HepG2 (cell line): ENCODE data around the gene IRF2. TPM values are rescaled to one million over a fixed set of nuclear protein-coding genes. Genes with fewer than 3 reads are reported as not detected.

ENCODE experiments used
- AHDC1 ChIP-seq: sonication (generic); formaldehyde crosslinking; IDR thresholded peaks from 2 replicates; pipeline ENCODE4 v1.5.1; 2020; ENCODE audit warnings: mild to moderate bottlenecking, missing genetic modification reagents, borderline replicate concordance
- ATF4 ChIP-seq, 2 experiments: fragments of 450-650 bp in 1 of 2; sonication (generic) in 1 of 2; formaldehyde crosslinking; IDR thresholded peaks; 2 replicates each; pipeline versions ENCODE4 v1.5.0 to v1.8.0; 2020 to 2022; ENCODE audit warnings: mild to moderate bottlenecking in 1 of 2, missing genetic modification reagents in 1 of 2
- CREM ChIP-seq, 2 experiments: sonication (generic) in 1 of 2; formaldehyde crosslinking in 1 of 2; IDR thresholded peaks; 2 replicates each; pipeline versions ENCODE4 v1.4.0 to v1.6.1; 2016 to 2020; ENCODE audit warnings: antibody characterized with exemption in 1 of 2, mild to moderate bottlenecking in 1 of 2, missing genetic modification reagents in 1 of 2
- MEIS2 ChIP-seq: sonication (generic); formaldehyde crosslinking; IDR thresholded peaks from 2 replicates; pipeline ENCODE4 v1.9.0; 2021; ENCODE audit warnings: mild to moderate bottlenecking, missing genetic modification reagents
- MIXL1 ChIP-seq: IDR thresholded peaks from 2 replicates; pipeline ENCODE4 v1.6.1; 2016
- MTF1 ChIP-seq: sonication (generic); formaldehyde crosslinking; IDR thresholded peaks from 2 replicates; pipeline ENCODE4 v1.5.0; 2020; ENCODE audit warnings: missing genetic modification reagents
- NR2C2 ChIP-seq: sonication (generic); formaldehyde crosslinking; IDR thresholded peaks from 2 replicates; pipeline ENCODE4 v1.4.0; 2020; ENCODE audit warnings: missing genetic modification reagents, mild to moderate bottlenecking, moderate library complexity, borderline replicate concordance
- POLR2AphosphoS2 ChIP-seq: IDR thresholded peaks from 2 replicates; pipeline ENCODE4 v1.6.1; 2011; ENCODE audit warnings: low read depth, low read length, improper control_type of control experiment
- RARG ChIP-seq: sonication (generic); formaldehyde crosslinking; IDR thresholded peaks from 2 replicates; pipeline ENCODE4 v1.4.0; 2020; ENCODE audit warnings: low read depth, mild to moderate bottlenecking, missing genetic modification reagents
- SNAI1 ChIP-seq: sonication (generic); formaldehyde crosslinking; IDR thresholded peaks from 2 replicates; pipeline ENCODE4 v1.5.0; 2020; ENCODE audit warnings: mild to moderate bottlenecking, missing genetic modification reagents, borderline replicate concordance
- ZBTB20 ChIP-seq: sonication (generic); formaldehyde crosslinking; IDR thresholded peaks from 2 replicates; pipeline ENCODE4 v1.8.1; 2023; ENCODE audit warnings: missing genetic modification reagents, low read depth, mild to moderate bottlenecking, borderline replicate concordance
- ZNF143 ChIP-seq: sonication (generic); formaldehyde crosslinking; IDR thresholded peaks from 2 replicates; pipeline ENCODE4 v1.4.0; 2020; ENCODE audit warnings: missing genetic modification reagents
- ZNF263 ChIP-seq: sonication (generic); formaldehyde crosslinking; IDR thresholded peaks from 2 replicates; pipeline ENCODE4 v1.4.0; 2020; ENCODE audit warnings: missing genetic modification reagents
- ZNF549 ChIP-seq: sonication (generic); formaldehyde crosslinking; IDR thresholded peaks from 2 replicates; pipeline ENCODE4 v1.5.0; 2020; ENCODE audit warnings: missing genetic modification reagents
- ZSCAN5A ChIP-seq: sonication (generic); formaldehyde crosslinking; IDR thresholded peaks from 2 replicates; pipeline ENCODE4 v1.8.0; 2022; ENCODE audit warnings: mild to moderate bottlenecking, missing genetic modification reagents, borderline replicate concordance
- polyA plus RNA-seq, 8 experiments: library from polyadenylated mRNA; depleted of rRNA in 3 of 8; stranded (reverse) in 7 of 8; unstranded in 1 of 8; fragments of >200 nt; fragmentation: Illumina TruSeq in 4 of 8; extraction: Trizol in 4 of 8; gene quantifications; 2 replicates each; pipeline versions ENCODE4 v1.2.1 to v1.2.3, GENCODE V29; 2011 to 2016; ENCODE audit warnings: low read depth in 4 of 8, missing spikeins in 1 of 8, mixed read lengths in 1 of 8; ENCODE audit not compliant: insufficient read depth in 1 of 8
- total RNA-seq, 5 experiments: library from RNA; depleted of rRNA; stranded (reverse); fragments of >200 nt; fragmentation: Illumina TruSeq; extraction: Trizol; gene quantifications; 2 replicates each; pipeline ENCODE4 v1.2.3, GENCODE V29; 2016; ENCODE audit warnings: low read depth in 1 of 5
- TF ChIP-seq, protein P1 (sequence below): sonication (generic); formaldehyde crosslinking; IDR thresholded peaks from 2 replicates; pipeline ENCODE4 v1.5.1; 2020; ENCODE audit warnings: missing genetic modification reagents, mild to moderate bottlenecking, borderline replicate concordance

Gene IRF2
- total and polyA plus RNA-seq, 2 of the 13 experiments (the other 11 are each of a cell fraction or from before 2014, with no cell fraction given), result 15.5 to 28.8 TPM

GRCh38 chr4:184464759-184465454, 9.4 kb downstream of the IRF2 start (continued):
- TF ChIP-seq, protein P1, sequence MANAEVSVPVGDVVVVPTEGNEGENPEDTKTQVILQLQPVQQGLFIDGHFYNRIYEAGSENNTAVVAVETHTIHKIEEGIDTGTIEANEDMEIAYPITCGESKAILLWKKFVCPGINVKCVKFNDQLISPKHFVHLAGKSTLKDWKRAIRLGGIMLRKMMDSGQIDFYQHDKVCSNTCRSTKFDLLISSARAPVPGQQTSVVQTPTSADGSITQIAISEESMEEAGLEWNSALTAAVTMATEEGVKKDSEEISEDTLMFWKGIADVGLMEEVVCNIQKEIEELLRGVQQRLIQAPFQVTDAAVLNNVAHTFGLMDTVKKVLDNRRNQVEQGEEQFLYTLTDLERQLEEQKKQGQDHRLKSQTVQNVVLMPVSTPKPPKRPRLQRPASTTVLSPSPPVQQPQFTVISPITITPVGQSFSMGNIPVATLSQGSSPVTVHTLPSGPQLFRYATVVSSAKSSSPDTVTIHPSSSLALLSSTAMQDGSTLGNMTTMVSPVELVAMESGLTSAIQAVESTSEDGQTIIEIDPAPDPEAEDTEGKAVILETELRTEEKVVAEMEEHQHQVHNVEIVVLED, result no peak
- TF ChIP-seq CREM (IDR thresholded peaks at IDR 0.05) (peak; percentile 64; the same call in 1 of the 2 replicates), CREM (CRISPR knock-in tag; IDR thresholded peaks at IDR 0.05) (no peak), MTF1 (CRISPR knock-in tag) (no peak), ATF4 (CRISPR knock-in tag; IDR thresholded peaks at IDR 0.05) (no peak), SNAI1 (CRISPR knock-in tag) (no peak), POLR2AphosphoS2 (no peak), ZNF549 (no peak), MEIS2 (CRISPR knock-in tag) (peak; percentile 84; the same call in 1 of the 2 replicates), AHDC1 (CRISPR knock-in tag) (peak; percentile 23; the same call in 1 of the 2 replicates), NR2C2 (CRISPR knock-in tag) (peak; percentile 69), MIXL1 (peak; percentile 42; the same call in 1 of the 2 replicates), ZNF263 (CRISPR knock-in tag) (no peak), ZSCAN5A (CRISPR knock-in tag) (no peak), ZNF143 (CRISPR knock-in tag) (no peak), RARG (no peak), ZBTB20 (peak; percentile 57; the same call in 1 of the 2 replicates)
